Activated naive CD4-positive, alpha-beta T cell treated with anti-CD3 and anti-CD28 coated beads for 36 hours (primary cell): ENCODE results near the gene GANAB. TPM values are rescaled to one million over a fixed set of nuclear protein-coding genes. Genes with fewer than 3 reads are reported as not detected.
"Not testable (repeated sequence)": the region's sequence is repeated elsewhere in the genome, so short reads cannot be mapped to it uniquely, and the experiment has no call there.

Experiments
- CTCF ChIA-PET: fragments of 350-600 bp; sonication (Branson Sonifier 250); formaldehyde crosslinking; loops from one replicate; lab custom pipeline; 2021; ENCODE audit warnings: antibody characterized with exemption; lab: Charles Lee
- DNase-seq: peaks from one replicate; pipeline ENCODE4 v3.0.0-alpha.2; 2020
- H3K27ac Mint-ChIP-seq: one replicate; pipeline ENCODE4 v1.8.0; 2021; ENCODE audit warnings: mild to moderate bottlenecking, mixed read lengths
- H3K27me3 Mint-ChIP-seq: one replicate; pipeline ENCODE4 v1.8.0; 2021; ENCODE audit warnings: low read depth, mixed read lengths
- H3K36me3 Mint-ChIP-seq: one replicate; pipeline ENCODE4 v1.8.0; 2021; ENCODE audit warnings: low read depth, mixed read lengths
- H3K4me1 Mint-ChIP-seq: one replicate; pipeline ENCODE4 v1.8.0; 2021; ENCODE audit warnings: low read depth, mixed read lengths
- H3K4me3 Mint-ChIP-seq: one replicate; pipeline ENCODE4 v1.8.0; 2021; ENCODE audit warnings: mild to moderate bottlenecking, moderate library complexity, mixed read lengths
- H3K9me3 Mint-ChIP-seq: one replicate; pipeline ENCODE4 v1.8.0; 2021; ENCODE audit warnings: mixed read lengths
- intact Hi-C: fragments of 100-400 bp; cut with micrococcal nuclease; formaldehyde crosslinking; loops from one replicate; pipeline ENCODE4 v1.15.1; 2023
- total RNA-seq, 2 experiments: library from RNA; stranded (reverse); gene quantifications; one replicate each; pipeline ENCODE4 v1.2.3, GENCODE V29; 2021

Gene GANAB
- total RNA-seq, 2 experiments from 2014 or later: 221 to 230 TPM

DNA sequence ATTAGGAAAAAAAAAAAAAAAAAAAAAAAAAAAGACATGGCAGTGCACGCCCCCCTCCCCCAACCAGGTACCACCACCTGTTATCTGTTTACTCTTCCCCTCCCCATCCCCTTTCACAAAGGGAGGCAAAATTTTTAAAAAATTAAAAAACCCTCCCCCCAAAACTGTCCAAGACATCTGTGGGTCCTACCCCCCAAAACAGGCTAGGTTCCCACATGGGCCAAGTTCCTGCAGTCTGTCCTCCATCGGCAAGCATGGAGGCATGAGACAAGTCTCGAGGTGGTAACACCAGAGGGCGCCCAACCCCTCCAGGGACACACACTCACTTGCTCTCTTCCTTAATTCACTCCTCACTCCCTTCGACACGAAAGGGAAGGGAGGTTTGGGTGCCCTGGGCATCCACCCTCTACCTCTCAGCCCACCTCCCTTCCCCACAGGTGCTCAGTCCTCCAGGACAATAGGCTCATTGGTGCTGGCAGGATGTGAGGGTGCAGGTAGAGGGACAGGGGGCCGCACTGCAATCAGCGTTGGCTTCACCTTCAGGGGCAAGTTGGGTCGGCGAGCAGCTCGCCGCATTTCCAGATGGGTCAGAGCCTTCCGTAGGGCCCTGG, 52.9 kb downstream of the GANAB start:
- H3K36me3 Mint-ChIP-seq: peaks cover 44% of the 10 kb centered on the region
- peaks cover 63% of the 10 kb centered on the region for H3K4me1 Mint-ChIP-seq
- no peaks in the 10 kb centered on the region for H3K27me3 Mint-ChIP-seq
- H3K4me3 Mint-ChIP-seq: peak overlapping the region; percentile 54
- CTCF ChIA-PET: interaction anchor here (0.6 to 4.6 kb wide), 15 partner anchors 8 to 169 kb away, joined by 3 to 28 read pairs (median 4); partner anchors contain the start of genes C11orf98, CSKMT, EML3 and MTA2
- intact Hi-C loops: loop anchor here (1.0 kb wide), 2 partner anchors 101 to 269 kb away; no protein-coding TSS in a partner anchor
- H3K9me3 Mint-ChIP-seq: no peaks in the 10 kb centered on the region
- peak overlapping the region; percentile 82 for H3K27ac Mint-ChIP-seq
- DNase-seq: peak; percentile 92

DNA sequence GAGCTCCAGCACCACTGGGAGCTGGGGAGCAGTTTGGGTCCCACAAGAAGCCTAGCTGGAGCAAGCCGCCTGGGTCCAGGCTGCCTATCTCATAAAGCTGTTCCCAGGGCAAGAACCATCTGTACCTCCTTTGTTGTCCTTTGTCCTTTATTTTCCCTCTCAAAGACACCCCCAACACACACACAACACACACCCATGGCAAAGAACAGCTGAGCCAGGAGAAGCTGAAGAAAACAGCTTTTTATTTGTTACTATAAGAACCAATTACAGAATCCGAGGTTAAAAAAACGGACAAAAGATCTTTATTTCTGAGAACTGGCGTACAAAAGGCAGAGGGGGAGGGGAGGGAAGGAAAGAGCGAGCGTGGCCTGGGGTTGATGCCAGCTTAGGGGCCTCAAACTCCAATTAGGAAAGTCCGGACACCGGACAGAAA, 53.4 kb downstream of the GANAB start:
- no peaks in the 10 kb centered on the region for H3K27me3 Mint-ChIP-seq
- H3K27ac Mint-ChIP-seq: peak overlapping the region; percentile 94
- peaks cover 42% of the 10 kb centered on the region for H3K36me3 Mint-ChIP-seq
- CTCF ChIA-PET: interaction anchor here (0.6 to 4.6 kb wide), 13 partner anchors 8 to 168 kb away, joined by 3 to 28 read pairs (median 8); partner anchors contain the start of genes C11orf98, CSKMT, EML3 and MTA2
- H3K9me3 Mint-ChIP-seq: no peaks in the 10 kb centered on the region
- no peak for DNase-seq
- no peak overlapping the region for H3K4me3 Mint-ChIP-seq
- intact Hi-C loops: loop anchor here (1.0 kb wide), 2 partner anchors 101 to 269 kb away; no protein-coding TSS in a partner anchor
- H3K4me1 Mint-ChIP-seq: peaks cover 61% of the 10 kb centered on the region

DNA sequence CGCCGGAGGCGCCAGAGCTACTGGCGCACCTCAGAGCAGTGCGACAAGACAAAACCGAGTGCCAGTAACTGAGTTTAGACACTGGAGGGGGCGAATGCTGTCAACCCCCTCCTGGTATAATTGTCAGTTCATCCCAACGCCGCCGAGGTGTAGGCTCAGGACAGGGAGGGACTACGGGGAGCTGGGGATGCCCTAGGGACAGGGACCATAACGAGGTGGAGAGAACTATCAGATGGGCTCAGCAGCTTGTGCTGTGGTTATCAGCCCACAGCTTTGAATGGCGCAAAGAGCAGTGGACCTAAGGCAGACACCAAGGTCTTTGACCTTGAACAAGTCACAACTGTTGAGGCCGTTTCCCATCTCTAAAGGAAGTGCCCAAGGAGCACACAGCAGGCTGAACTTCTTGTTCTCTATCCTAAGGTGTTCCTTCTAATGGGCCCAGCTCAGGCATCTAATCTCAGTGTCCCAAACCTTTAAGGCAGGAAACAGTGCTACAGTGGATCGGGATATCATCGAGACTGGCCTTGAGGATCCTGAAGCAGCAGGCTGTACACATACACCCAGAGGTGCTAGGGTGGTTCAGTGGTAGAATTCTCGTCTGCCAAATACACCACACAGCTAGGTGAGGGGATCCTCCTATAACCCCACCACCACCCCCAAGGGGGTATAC, 54.1 kb downstream of the GANAB start:
- H3K4me3 Mint-ChIP-seq: peak overlapping the region; percentile 94
- peaks cover 37% of the 10 kb centered on the region for H3K36me3 Mint-ChIP-seq
- no peaks in the 10 kb centered on the region for H3K9me3 Mint-ChIP-seq
- peaks cover 57% of the 10 kb centered on the region for H3K4me1 Mint-ChIP-seq
- DNase-seq: no peak
- H3K27me3 Mint-ChIP-seq: no peaks in the 10 kb centered on the region
- intact Hi-C loops: no loop called here
- CTCF ChIA-PET: interaction anchor here (0.7 to 4.6 kb wide), 20 partner anchors 9 to 212 kb away, joined by 3 to 28 read pairs (median 5); partner anchors contain the start of genes C11orf98, CSKMT, EEF1G and EML3
- peak overlapping the region; percentile 94 for H3K27ac Mint-ChIP-seq

DNA sequence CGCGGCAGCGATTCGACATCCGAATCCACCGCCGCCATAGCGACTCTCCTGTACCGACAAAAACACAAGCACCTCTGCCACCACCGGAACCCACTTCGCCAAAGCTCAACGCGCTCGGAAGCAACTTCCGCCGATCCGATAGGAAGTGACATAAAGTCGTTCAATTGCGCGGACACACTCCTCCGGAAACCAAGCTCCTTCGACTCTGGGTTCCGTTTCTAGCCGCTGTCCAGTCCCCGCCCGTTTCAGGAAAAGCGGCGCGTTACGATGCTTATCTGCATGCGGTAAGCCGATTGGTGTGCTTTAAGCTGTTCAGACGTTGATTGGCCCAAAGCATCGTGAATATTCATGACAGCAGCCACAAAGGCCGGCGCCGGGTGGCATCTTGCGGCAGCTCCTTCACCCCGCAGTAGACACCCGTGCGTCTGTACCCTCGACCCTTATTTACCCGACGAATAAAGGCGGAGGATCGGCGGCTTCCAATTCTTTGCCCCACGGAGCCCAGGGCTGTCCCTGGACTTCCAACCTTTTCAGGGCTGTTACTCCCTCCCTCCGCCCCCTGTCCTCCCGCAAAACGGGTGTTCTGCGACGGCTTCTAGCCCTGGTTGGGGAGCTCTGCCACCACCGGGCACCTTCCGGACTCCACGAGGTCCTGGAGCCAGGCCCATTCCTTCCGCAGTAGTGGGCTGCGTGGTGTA, 54.8 kb downstream of the GANAB start, which contains the start of gene TUT1:
TUT1 (minus strand) TSS at position 76 of the 698 bp plus-strand sequence; CDS start at position 38, 38 bp downstream.
- Mint-ChIP-seq H3K4me3 (peak within 1 kb of the TSS; percentile 94), H3K36me3 (peaks cover 37% of the 10 kb centered on the region), H3K27me3 (no peaks in the 10 kb centered on the region), H3K27ac (peak within 1 kb of the TSS; percentile 94), H3K9me3 (no peaks in the 10 kb centered on the region), H3K4me1 (peaks cover 55% of the 10 kb centered on the region)
- intact Hi-C loops: loop anchor here (1.0 to 2.0 kb wide), 12 partner anchors 8 to 179 kb away; partner anchors contain the start of genes C11orf98, CSKMT, GANAB and HNRNPUL2
- CTCF ChIA-PET: interaction anchor here (0.6 to 4.6 kb wide), 22 partner anchors 10 to 211 kb away, joined by 3 to 28 read pairs (median 4); partner anchors contain the start of genes C11orf98, CSKMT, EEF1G and EML3
- peak; percentile 98 for DNase-seq

DNA sequence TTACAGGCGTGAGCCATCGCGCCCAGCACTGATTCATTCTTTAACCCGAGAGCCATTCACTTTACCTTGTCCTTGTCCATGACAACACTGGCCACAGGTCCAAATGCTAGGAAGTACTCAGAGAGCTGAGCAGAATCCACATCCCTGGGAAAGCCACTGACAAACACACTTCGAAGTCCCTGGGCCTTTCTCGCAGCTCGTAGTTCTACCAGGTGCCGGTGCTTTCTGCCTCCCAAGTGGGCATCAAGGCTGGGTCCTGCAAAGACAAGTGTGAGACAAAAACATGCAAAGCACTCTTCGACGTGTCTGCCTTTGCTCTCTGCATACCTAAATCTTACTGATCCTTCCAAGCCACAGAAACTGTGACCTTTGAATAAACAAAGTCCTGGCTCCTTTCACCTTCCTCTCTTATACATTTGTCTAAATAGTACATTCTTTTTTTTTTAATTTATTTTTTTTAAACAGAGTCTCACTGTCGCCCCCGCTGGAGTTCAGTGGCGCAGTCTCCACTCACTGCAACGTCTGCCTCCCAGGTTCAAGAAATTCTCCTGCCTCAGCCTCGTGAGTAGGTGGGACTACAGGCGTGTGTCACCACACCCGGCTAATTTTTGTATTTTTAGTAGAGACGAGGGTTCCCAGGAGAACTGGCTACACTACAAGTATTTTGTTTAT, 57.3 kb downstream of the GANAB start:
- H3K27ac Mint-ChIP-seq: no peak overlapping the region
- H3K9me3 Mint-ChIP-seq: no peaks in the 10 kb centered on the region
- H3K36me3 Mint-ChIP-seq: peaks cover 32% of the 10 kb centered on the region
- H3K4me1 Mint-ChIP-seq: peaks cover 50% of the 10 kb centered on the region
- H3K27me3 Mint-ChIP-seq: no peaks in the 10 kb centered on the region
- DNase-seq: peak; percentile 32
- CTCF ChIA-PET: interaction anchor here (0.5 to 1.0 kb wide), 4 partner anchors 24 to 637 kb away, joined by 3 to 5 read pairs (median 4); no protein-coding TSS in a partner anchor
- intact Hi-C loops: no loop called here
- no peak overlapping the region for H3K4me3 Mint-ChIP-seq

DNA sequence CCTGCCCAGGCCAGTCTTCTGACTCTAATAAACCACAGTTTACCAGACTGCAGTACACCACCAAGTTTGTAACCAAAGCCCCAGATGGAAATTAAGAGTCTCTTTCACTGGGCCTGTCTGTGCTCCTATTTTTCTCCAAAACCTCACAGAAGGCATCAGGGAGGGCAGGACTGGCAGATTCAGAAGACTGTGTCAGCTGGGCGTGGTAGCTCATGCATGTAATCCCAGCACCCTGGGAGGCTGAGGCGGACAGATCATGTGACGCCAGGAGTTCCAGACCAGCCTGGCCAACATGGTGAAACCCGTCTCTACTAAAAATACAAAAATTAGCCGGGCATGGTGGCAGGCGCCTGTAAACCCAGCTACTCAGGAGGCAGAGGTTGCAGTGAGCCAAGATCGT, 61.1 kb downstream of the GANAB start:
- DNase-seq, intact Hi-C loops, H3K9me3 Mint-ChIP-seq, H3K4me3 Mint-ChIP-seq, H3K27me3 Mint-ChIP-seq, H3K27ac Mint-ChIP-seq: not testable (repeated sequence)
- Mint-ChIP-seq H3K4me1 (peaks cover 25% of the 10 kb centered on the region), H3K36me3 (peaks cover 23% of the 10 kb centered on the region)
- CTCF ChIA-PET: interaction anchor here (1.1 to 1.2 kb wide), 2 partner anchors 10 to 80 kb away, joined by 3 to 4 read pairs; partner anchors contain the start of genes C11orf98 and CSKMT

DNA sequence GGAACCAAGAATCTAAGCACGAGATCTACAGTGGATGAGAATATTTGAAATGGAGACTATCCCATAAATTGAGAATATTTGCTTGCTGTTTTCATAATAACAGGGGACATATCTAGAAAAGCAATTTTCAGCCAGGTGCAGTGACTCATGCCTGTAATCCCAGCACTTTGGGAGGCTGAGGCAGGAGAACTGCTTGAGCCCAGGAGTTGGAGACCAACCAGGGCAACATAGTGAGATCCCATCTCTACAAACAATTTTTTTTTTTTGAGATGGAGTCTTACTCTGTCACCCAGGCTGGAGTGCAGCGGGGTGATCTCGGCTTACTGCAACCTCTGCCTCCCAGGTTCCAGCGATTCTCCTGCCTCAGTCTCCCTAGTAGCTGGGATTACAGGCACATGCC, 64.7 kb downstream of the GANAB start:
- H3K36me3 Mint-ChIP-seq: peaks cover 20% of the 10 kb centered on the region
- CTCF ChIA-PET, H3K9me3 Mint-ChIP-seq, H3K4me1 Mint-ChIP-seq, DNase-seq, intact Hi-C loops, H3K27me3 Mint-ChIP-seq, H3K4me3 Mint-ChIP-seq, H3K27ac Mint-ChIP-seq: not testable (repeated sequence)

DNA sequence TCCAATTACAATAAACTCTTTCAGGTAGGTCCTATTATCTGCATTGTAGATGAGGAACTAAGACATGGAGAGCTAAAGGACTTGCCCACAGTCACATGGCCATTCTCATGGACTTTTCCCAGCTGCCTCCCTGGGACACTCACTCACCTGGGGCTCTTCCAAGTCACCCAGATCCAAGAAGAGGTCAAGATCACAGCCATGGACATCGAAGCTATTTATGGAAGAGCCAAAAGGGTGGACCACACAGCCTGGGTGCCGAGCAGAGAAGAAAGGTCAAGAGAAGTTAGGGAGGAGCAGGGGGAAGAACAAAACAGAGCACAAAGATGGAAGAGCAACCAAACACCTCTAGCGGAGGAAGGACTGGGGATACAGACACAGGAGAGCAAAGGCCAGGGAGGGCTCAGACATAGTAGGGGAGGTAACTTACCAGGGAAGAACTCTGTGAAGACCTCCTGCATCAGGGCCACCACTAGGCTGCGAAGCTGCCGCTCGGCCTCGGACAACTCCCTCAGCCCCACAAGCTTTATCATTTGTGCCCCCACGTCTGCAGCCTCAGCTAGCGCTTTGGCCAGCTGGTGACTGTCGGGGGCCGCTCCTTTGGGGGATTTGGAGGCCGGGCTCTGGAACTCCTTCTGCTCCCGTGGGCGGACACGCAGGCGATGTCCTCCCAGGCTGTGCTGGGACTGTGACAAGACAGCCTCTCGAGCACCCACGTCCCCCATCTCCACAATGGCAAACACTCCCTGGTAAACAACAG, 65.3 kb downstream of the GANAB start:
- H3K36me3 Mint-ChIP-seq: peaks cover 20% of the 10 kb centered on the region
- H3K27me3 Mint-ChIP-seq: no peaks in the 10 kb centered on the region
- CTCF ChIA-PET: no interaction called here
- intact Hi-C loops: no loop called here
- peak overlapping the region; percentile 50 for H3K27ac Mint-ChIP-seq
- no peaks in the 10 kb centered on the region for H3K9me3 Mint-ChIP-seq
- no peak for DNase-seq
- no peak overlapping the region for H3K4me3 Mint-ChIP-seq
- H3K4me1 Mint-ChIP-seq: peaks cover 4% of the 10 kb centered on the region

DNA sequence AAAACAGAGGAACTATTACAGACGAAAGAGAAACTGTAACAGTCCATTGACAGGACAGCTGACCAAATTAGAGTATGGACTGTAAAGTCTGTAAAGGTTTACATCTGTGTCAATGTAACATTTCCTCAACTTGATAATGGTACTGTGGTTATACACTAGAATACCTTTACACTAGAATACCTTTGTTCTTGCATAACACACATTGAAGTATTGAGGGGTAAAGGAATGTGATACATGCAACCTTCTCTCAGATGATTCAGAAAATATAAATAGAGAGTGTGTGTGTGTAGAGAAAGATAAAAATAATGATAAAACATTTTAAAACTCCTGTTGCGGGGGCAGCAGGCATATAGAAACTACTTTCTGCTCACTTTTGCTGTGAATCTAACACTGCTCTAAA, 67.2 kb downstream of the GANAB start:
- H3K27ac Mint-ChIP-seq: no peak overlapping the region
- no peaks in the 10 kb centered on the region for H3K27me3 Mint-ChIP-seq
- no peaks in the 10 kb centered on the region for H3K9me3 Mint-ChIP-seq
- intact Hi-C loops: no loop called here
- H3K4me3 Mint-ChIP-seq: no peak overlapping the region
- CTCF ChIA-PET: interaction anchor here (1.8 kb wide), 1 partner anchor 37 kb away, joined by 7 read pairs; no protein-coding TSS in a partner anchor
- peaks cover 11% of the 10 kb centered on the region for H3K4me1 Mint-ChIP-seq
- H3K36me3 Mint-ChIP-seq: peaks cover 24% of the 10 kb centered on the region
- no peak for DNase-seq

DNA sequence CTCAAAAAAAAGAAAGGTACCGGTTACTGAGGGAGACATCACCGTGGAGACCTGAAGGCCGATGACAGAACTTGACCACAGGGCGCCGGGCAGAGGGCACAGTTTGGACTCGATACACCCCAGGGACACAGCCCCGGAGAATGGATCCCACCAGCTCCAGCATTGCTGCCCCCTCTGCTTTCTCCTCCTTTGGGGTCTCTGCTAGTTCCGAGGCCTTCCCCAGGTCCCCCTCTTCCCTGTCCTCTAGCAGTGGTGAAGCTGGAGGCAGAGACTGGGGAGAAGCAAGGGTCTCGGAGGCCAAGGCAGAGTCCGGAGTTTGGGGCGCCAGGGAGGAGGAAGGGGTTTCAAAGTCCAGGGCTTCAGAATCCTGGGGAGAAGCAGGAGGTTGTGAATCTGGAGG, 67.9 kb downstream of the GANAB start:
- no peaks in the 10 kb centered on the region for H3K27me3 Mint-ChIP-seq
- no peak for DNase-seq
- intact Hi-C loops: no loop called here
- H3K4me3 Mint-ChIP-seq: no peak overlapping the region
- H3K36me3 Mint-ChIP-seq: peaks cover 27% of the 10 kb centered on the region
- CTCF ChIA-PET: interaction anchor here (1.8 kb wide), 1 partner anchor 36 kb away, joined by 7 read pairs; no protein-coding TSS in a partner anchor
- H3K4me1 Mint-ChIP-seq: peaks cover 11% of the 10 kb centered on the region
- no peaks in the 10 kb centered on the region for H3K9me3 Mint-ChIP-seq
- no peak overlapping the region for H3K27ac Mint-ChIP-seq
